Stimulated activated CD4-positive, alpha-beta T cell treated with anti-CD3 and anti-CD28 coated beads, TNF-alpha, amount 100 ng/mL, for 1 hour (primary cell): Measurements from ENCODE around the gene WWOX.
A peak's percentile ranks its signal among the peaks of the same experiment; 100 is the strongest.

Experiments used
- DNase-seq, 3 donors: peaks; one replicate each; pipeline ENCODE4 v3.0.0-alpha.2; 2020; ENCODE audit warnings: low read depth in 3 of 3, low spot score in 1 of 3

Gene WWOX

GRCh38 chr16:78489072-78489471 lies 389.6 kb downstream of the WWOX start:
- DNase-seq = no peak

GRCh38 chr16:78489631-78490030 lies 390.2 kb downstream of the WWOX start:
- DNase-seq = no peak

- DNase-seq = no peak
These were observed 391.0 kb downstream of the WWOX start for GRCh38 chr16:78490431-78490830.

- no peak for DNase-seq
These were observed 391.4 kb downstream of the WWOX start for GRCh38 chr16:78490847-78491246.

GRCh38 chr16:78493573-78493972 lies 394.1 kb downstream of the WWOX start:
- no peak for DNase-seq

- DNase-seq = no peak
These were observed 394.7 kb downstream of the WWOX start for GRCh38 chr16:78494105-78494504.

- no peak for DNase-seq
These were observed 395.2 kb downstream of the WWOX start for GRCh38 chr16:78494674-78495073.

- DNase-seq = no peak
These were observed 396.7 kb downstream of the WWOX start for GRCh38 chr16:78496189-78496588.

GRCh38 chr16:78499399-78499798 lies 399.9 kb downstream of the WWOX start:
- DNase-seq = no peak

- DNase-seq = no peak
These were observed 401.3 kb downstream of the WWOX start for GRCh38 chr16:78500659-78501270.

- no peak for DNase-seq
These were observed 402.3 kb downstream of the WWOX start for GRCh38 chr16:78501744-78502143.

- DNase-seq = no peak
These were observed 403.4 kb downstream of the WWOX start for GRCh38 chr16:78502812-78503350.

GRCh38 chr16:78503602-78504001 lies 404.1 kb downstream of the WWOX start:
- DNase-seq = peak in 1 of 3 donors; percentile 2

- no peak for DNase-seq
These were observed 405.0 kb downstream of the WWOX start for GRCh38 chr16:78504401-78504851.

- no peak for DNase-seq
These were observed 405.6 kb downstream of the WWOX start for GRCh38 chr16:78505036-78505435.

- no peak for DNase-seq
These were observed 406.3 kb downstream of the WWOX start for GRCh38 chr16:78505544-78506366.

GRCh38 chr16:78506367-78507193 lies 407.1 kb downstream of the WWOX start:
- DNase-seq = no peak

- no peak for DNase-seq
These were observed 408.1 kb downstream of the WWOX start for GRCh38 chr16:78507576-78507975.

- DNase-seq = no peak
These were observed 410.5 kb downstream of the WWOX start for GRCh38 chr16:78509965-78510364.

GRCh38 chr16:78510496-78510895 lies 411.0 kb downstream of the WWOX start:
- no peak for DNase-seq

- no peak for DNase-seq
These were observed 414.4 kb downstream of the WWOX start for GRCh38 chr16:78513838-78514237.
